ENCODE data around the gene CCT7. TPM values are rescaled to one million over a fixed set of nuclear protein-coding genes. Genes with fewer than 3 reads are reported as not detected.

The CCT7 gene
- total RNA-seq, 6 experiments from 2014 or later = 83.5 to 131 (median 99.4) TPM

GRCh38 chr2:73297586-73297985 is 63.5 kb downstream of the CCT7 start:
- DNase-seq (no peak), ATAC-seq (no peak)
- Histone ChIP-seq H3K4me1 (peaks cover 0 to 5% (median 0%) of the 10 kb centered on the region in 4 donors), H3K27ac (no peak overlapping the region), H3K4me3 (no peak overlapping the region), H3K36me3 (no peaks in the 10 kb centered on the region), H3K9me3 (no peaks in the 10 kb centered on the region), H3K27me3 (peaks cover 0 to 16% of the 10 kb centered on the region in 2 donors)
- TF ChIP-seq POLR2A (IDR thresholded peaks at IDR 0.05) (no peak), CTCF (IDR thresholded peaks at IDR 0.05) (no peak)
- intact Hi-C loops (cut with DNase I) = no loop called here
- WGBS (ENCODE audit: insufficient coverage, low coverage, low lambda C conversion rate, missing lambda C conversion rate) = 28% methylated on average over 4 of the region's 4 CpGs

GRCh38 chr2:73300926-73301325 is 66.8 kb downstream of the CCT7 start:
- Histone ChIP-seq H3K27me3 (no peaks in the 10 kb centered on the region), H3K27ac (no peak overlapping the region), H3K36me3 (no peaks in the 10 kb centered on the region), H3K4me3 (no peak overlapping the region), H3K9me3 (no peaks in the 10 kb centered on the region), H3K4me1 (no peaks in the 10 kb centered on the region)
- ATAC-seq (no peak), DNase-seq (no peak)
- 47% methylated on average over 3 of the region's 3 CpGs for WGBS (ENCODE audit: insufficient coverage, low coverage, low lambda C conversion rate, missing lambda C conversion rate)
- intact Hi-C loops (cut with DNase I) = no loop called here
- TF ChIP-seq CTCF (IDR thresholded peaks at IDR 0.05) (no peak), POLR2A (IDR thresholded peaks at IDR 0.05) (no peak)

- H3K27me3 ChIP-seq = no peaks in the 10 kb centered on the region
- TF ChIP-seq POLR2A (IDR thresholded peaks at IDR 0.05) = no peak
- no peak for TF ChIP-seq CTCF (IDR thresholded peaks at IDR 0.05)
- ATAC-seq = no peak
- H3K4me1 ChIP-seq = no peaks in the 10 kb centered on the region
- 53% methylated on average over 4 of the region's 4 CpGs for WGBS (ENCODE audit: insufficient coverage, low coverage, low lambda C conversion rate, missing lambda C conversion rate)
- intact Hi-C loops (cut with DNase I) = no loop called here
- no peaks in the 10 kb centered on the region for H3K36me3 ChIP-seq
- DNase-seq = no peak
- no peak overlapping the region for H3K4me3 ChIP-seq
- H3K9me3 ChIP-seq = no peaks in the 10 kb centered on the region
- H3K27ac ChIP-seq = no peak overlapping the region
Measured at GRCh38 chr2:73301636-73302035, 67.5 kb downstream of the CCT7 start.

Small RNAs within 50 kb of the gene (small RNA-seq; reads per million reads assigned to genes)
- gene RNU6-111P = 0 reads per million in 2 experiments

Other genes with a start within 250 kb of the CCT7 start
- 10 to 100 TPM; 33.1 to 73.4 (median 56.6) TPM for gene SFXN5, start 162.6 kb upstream of the CCT7 start, total RNA-seq
- 10 to 100 TPM in 3 of 6 experiments, 1 to 10 TPM in 3; 4.5 to 12.7 (median 9.0) TPM for gene RAB11FIP5, start 121.4 kb upstream of the CCT7 start, total RNA-seq
- gene NOTO, start 31.7 kb upstream of the CCT7 start, total RNA-seq = not detected
- 10 to 100 TPM in 3 of 6 experiments, 1 to 10 TPM in 3; 5.3 to 12.2 (median 9.4) TPM for gene SMYD5, start 20.1 kb upstream of the CCT7 start, total RNA-seq
- gene PRADC1, start 1.1 kb upstream of the CCT7 start, total RNA-seq = 10 to 100 TPM; 17.8 to 26.1 (median 22.5) TPM
- under 1 TPM; 0.13 to 0.65 (median 0.38) TPM for gene FBXO41, start 50.2 kb downstream of the CCT7 start, total RNA-seq
- not detected for gene EGR4, start 59.2 kb downstream of the CCT7 start, total RNA-seq
- 1 to 10 TPM; 5.0 to 9.3 (median 6.0) TPM for gene ALMS1, start 151.5 kb downstream of the CCT7 start, total RNA-seq

Measured in right lobe of liver (tissue), 6 donors.